CD14-positive monocyte (primary cell): Measurements from ENCODE around the gene RIF1. TPM values are rescaled to one million over a fixed set of nuclear protein-coding genes. Genes with fewer than 3 reads are reported as not detected.

Experiments
- DNase-seq, 3 donors: peaks; one replicate each; pipeline ENCODE4 v3.0.0-alpha.2; 2011 to 2022
- H2AFZ ChIP-seq: 2 replicates; pipeline ENCODE4 v1.6.0; 2012; ENCODE audit warnings: mild to moderate bottlenecking, low read depth, low read length, inconsistent platforms; ENCODE audit not compliant: insufficient read depth, poor library complexity, severe bottlenecking
- H3K27ac ChIP-seq, 2 donors: 1 replicate in 1 of 2; 2 replicates in 1 of 2; pipeline ENCODE4 v1.5.1; 2012 to 2013; ENCODE audit warnings: low read length in 2 of 2, control low read depth in 1 of 2, inconsistent platforms in 1 of 2, low read depth in 1 of 2, mild to moderate bottlenecking in 1 of 2
- H3K27me3 ChIP-seq, 2 donors: one replicate each; pipeline versions ENCODE4 v1.6.0 to v1.6.1; 2011 to 2013; ENCODE audit warnings: low read length in 2 of 2; ENCODE audit not compliant: control insufficient read depth in 2 of 2, insufficient read depth in 2 of 2
- H3K36me3 ChIP-seq, 2 donors: replicated peaks in 1 of 2; 1 replicate in 1 of 2; 2 replicates in 1 of 2; pipeline versions ENCODE4 v1.5.1 to v1.6.1; 2012 to 2013; ENCODE audit warnings: low read length in 2 of 2, control low read depth in 1 of 2, inconsistent platforms in 1 of 2, mild to moderate bottlenecking in 1 of 2; ENCODE audit not compliant: insufficient read depth in 2 of 2, control insufficient read depth in 1 of 2
- H3K4me1 ChIP-seq, 2 donors: 1 replicate in 1 of 2; 2 replicates in 1 of 2; pipeline versions ENCODE4 v1.5.1 to v1.6.1; 2012 to 2013; ENCODE audit warnings: low read length in 2 of 2, control low read depth in 1 of 2, inconsistent platforms in 1 of 2, mild to moderate bottlenecking in 1 of 2, moderate library complexity in 1 of 2; ENCODE audit not compliant: insufficient read depth in 2 of 2, control insufficient read depth in 1 of 2
- H3K4me2 ChIP-seq: replicated peaks from 2 replicates; pipeline ENCODE3; 2012; ENCODE audit warnings: low read length, moderate library complexity, mild to moderate bottlenecking; ENCODE audit not compliant: poor library complexity, severe bottlenecking; ENCODE audit errors: extremely low read depth
- H3K4me3 ChIP-seq, 3 experiments: fragments of 200-600 bp in 1 of 3; sonication (generic) in 1 of 3; replicated peaks in 1 of 3; 1 replicate in 2 of 3; 2 replicates in 1 of 3; pipeline ENCODE4 v1.5.1; 2011 to 2013; ENCODE audit warnings: low read length in 3 of 3, mild to moderate bottlenecking in 3 of 3, control low read depth in 2 of 3, low read depth in 2 of 3, inconsistent platforms in 1 of 3, moderate library complexity in 1 of 3
- H3K79me2 ChIP-seq: 2 replicates; pipeline ENCODE4 v1.6.0; 2012; ENCODE audit warnings: mild to moderate bottlenecking, control low read depth, inconsistent platforms, low read length, moderate library complexity; ENCODE audit not compliant: insufficient read depth
- H3K9ac ChIP-seq: 2 replicates; pipeline ENCODE4 v1.6.0; 2017; ENCODE audit warnings: low read length, mild to moderate bottlenecking; ENCODE audit not compliant: insufficient read depth, poor library complexity, severe bottlenecking
- H3K9me3 ChIP-seq, 2 donors: replicated peaks in 1 of 2; 1 replicate in 1 of 2; 2 replicates in 1 of 2; pipeline versions ENCODE4 v1.5.1 to v1.6.1; 2012 to 2013; ENCODE audit warnings: low read length in 2 of 2, control low read depth in 1 of 2; ENCODE audit not compliant: control insufficient read depth in 1 of 2, insufficient read depth in 1 of 2
- H4K20me1 ChIP-seq: 2 replicates; pipeline ENCODE4 v1.6.0; 2012; ENCODE audit warnings: mild to moderate bottlenecking, low read length, control low read depth, moderate library complexity; ENCODE audit not compliant: insufficient read depth
- H3K27ac Mint-ChIP-seq, 7 donors: one replicate each; pipeline ENCODE4 v1.8.0; 2020; ENCODE audit warnings: mild to moderate bottlenecking in 7 of 7, mixed read lengths in 7 of 7, moderate library complexity in 6 of 7, inconsistent platforms in 2 of 7
- H3K27me3 Mint-ChIP-seq, 3 donors: one replicate each; pipeline ENCODE4 v1.8.0; 2021 to 2022; ENCODE audit warnings: low read depth in 3 of 3, mild to moderate bottlenecking in 3 of 3, mixed read lengths in 3 of 3, moderate library complexity in 3 of 3, inconsistent platforms in 1 of 3
- H3K36me3 Mint-ChIP-seq, 2 donors: one replicate each; pipeline ENCODE4 v1.8.0; 2020; ENCODE audit warnings: mixed read lengths in 2 of 2, inconsistent platforms in 1 of 2, mild to moderate bottlenecking in 1 of 2
- H3K4me1 Mint-ChIP-seq: one replicate; pipeline ENCODE4 v1.8.0; 2020; ENCODE audit warnings: mild to moderate bottlenecking, mixed read lengths
- H3K4me3 Mint-ChIP-seq, 2 donors: one replicate each; pipeline ENCODE4 v1.8.0; 2020; ENCODE audit warnings: mild to moderate bottlenecking in 2 of 2, mixed read lengths in 2 of 2, moderate library complexity in 1 of 2
- H3K9me3 Mint-ChIP-seq, 7 donors: one replicate each; pipeline ENCODE4 v1.8.0; 2020 to 2022; ENCODE audit warnings: mixed read lengths in 7 of 7, mild to moderate bottlenecking in 6 of 7, moderate library complexity in 6 of 7, inconsistent platforms in 2 of 7
- CTCF ChIP-seq: fragments of 200-600 bp; IDR thresholded peaks from one replicate; pipeline ENCODE4 v1.8.0; 2022; ENCODE audit warnings: antibody characterized with exemption, mild to moderate bottlenecking
- WGBS: methylation state at CpG from one replicate; pipeline ENCODE4 v1.1.5; 2013; ENCODE audit warnings: missing lambda C conversion rate; ENCODE audit not compliant: insufficient coverage; 5-methylcytosine and 5-hydroxymethylcytosine counted together
- intact Hi-C, 2 donors: fragments of 100-400 bp; cut with micrococcal nuclease; formaldehyde crosslinking; loops; one replicate each; pipeline versions ENCODE4 v1.15.0 to v1.15.1; 2023
- polyA plus RNA-seq, 3 donors: library from polyadenylated mRNA; depleted of rRNA in 1 of 3; unstranded in 2 of 3; stranded (reverse) in 1 of 3; fragments of 300-500 nt in 2 of 3; fragments of >200 nt in 1 of 3; fragmentation: Illumina TruSeq in 2 of 3; gene quantifications; 1 replicate in 2 of 3; 2 replicates in 1 of 3; pipeline ENCODE4 v1.2.3, GENCODE V29; 2012 to 2021

RIF1 gene
- polyA plus RNA-seq, 3 donors: 3.8 to 9.3 (median 6.5) TPM

GRCh38 chr2:151381266-151381665, 28.4 kb upstream of the RIF1 start:
- Mint-ChIP-seq H3K27ac (no peak overlapping the region), H3K36me3 (peaks cover 0 to 6% of the 10 kb centered on the region in 2 donors), H3K9me3 (peaks cover 0 to 3% (median 0%) of the 10 kb centered on the region in 7 donors), H3K4me3 (no peak overlapping the region), H3K27me3 (peaks cover 0 to 2% (median 0%) of the 10 kb centered on the region in 3 donors), H3K4me1 (peaks cover 4% of the 10 kb centered on the region)
- H3K27ac ChIP-seq: no peak overlapping the region
- H4K20me1 ChIP-seq: no peaks in the 10 kb centered on the region
- no peak overlapping the region for H3K4me2 ChIP-seq
- no peak for DNase-seq
- H3K9me3 ChIP-seq: no peaks in the 10 kb centered on the region
- H3K4me3 ChIP-seq: no peak overlapping the region
- H3K9ac ChIP-seq: no peak overlapping the region
- H3K27me3 ChIP-seq: no peaks in the 10 kb centered on the region
- H3K4me1 ChIP-seq: no peaks in the 10 kb centered on the region
- intact Hi-C loops: no loop called here
- no peaks in the 10 kb centered on the region for H3K36me3 ChIP-seq
- H3K79me2 ChIP-seq: no peaks in the 10 kb centered on the region
- 100% methylated on average over 1 of the region's 2 CpGs for WGBS
- TF ChIP-seq CTCF: no peak
- no peak overlapping the region for H2AFZ ChIP-seq

- Histone ChIP-seq H4K20me1 (no peaks in the 10 kb centered on the region), H3K27me3 (no peaks in the 10 kb centered on the region), H3K4me3 (no peak overlapping the region), H3K4me1 (no peaks in the 10 kb centered on the region), H3K4me2 (no peak overlapping the region), H3K9ac (no peak overlapping the region), H3K9me3 (no peaks in the 10 kb centered on the region), H3K27ac (no peak overlapping the region), H3K79me2 (no peaks in the 10 kb centered on the region), H2AFZ (no peak overlapping the region), H3K36me3 (no peaks in the 10 kb centered on the region)
- no peak overlapping the region for H3K27ac Mint-ChIP-seq
- no CpG with 5 or more reads among the region's 4 CpGs for WGBS
- no peaks in the 10 kb centered on the region for H3K36me3 Mint-ChIP-seq
- no peak for TF ChIP-seq CTCF
- peaks cover 0 to 3% (median 0%) of the 10 kb centered on the region in 7 donors for H3K9me3 Mint-ChIP-seq
- peaks cover 0 to 2% (median under 1%) of the 10 kb centered on the region in 3 donors for H3K27me3 Mint-ChIP-seq
- H3K4me3 Mint-ChIP-seq: no peak overlapping the region
- intact Hi-C loops: no loop called here
- no peak for DNase-seq
- peaks cover 3% of the 10 kb centered on the region for H3K4me1 Mint-ChIP-seq
Measured at GRCh38 chr2:151388011-151388410, 21.7 kb upstream of the RIF1 start.
